Uterus (tissue), 4 donors: ENCODE data around the gene USP37. TPM values are rescaled to one million over a fixed set of nuclear protein-coding genes. Genes with fewer than 3 reads are reported as not detected.

Source experiments
- DNase-seq, 2 donors: peaks; one replicate each; pipeline ENCODE4 v3.0.0-alpha.2; 2019 to 2020
- H3K27ac ChIP-seq, 2 donors: fragments of 200-600 bp; sonication (generic); 1 replicate in 1 of 2; 2 replicates in 1 of 2; pipeline ENCODE4 v1.5.1; 2016 to 2018
- H3K27me3 ChIP-seq, 2 donors: fragments of 200-600 bp; sonication (generic); one replicate each; pipeline ENCODE4 v1.5.1; 2018 to 2019; ENCODE audit warnings: control low read depth in 1 of 2
- H3K36me3 ChIP-seq, 2 donors: fragments of 200-600 bp; sonication (generic); one replicate each; pipeline ENCODE4 v1.5.1; 2019; ENCODE audit warnings: control low read depth in 1 of 2
- H3K4me1 ChIP-seq, 2 donors: fragments of 200-600 bp; sonication (generic); one replicate each; pipeline ENCODE4 v1.5.1; 2018 to 2019; ENCODE audit warnings: control low read depth in 1 of 2
- H3K4me3 ChIP-seq, 2 donors: fragments of 200-600 bp; sonication (generic); 1 replicate in 1 of 2; 2 replicates in 1 of 2; pipeline ENCODE4 v1.5.1; 2018 to 2019; ENCODE audit warnings: mild to moderate bottlenecking in 1 of 2
- H3K9me3 ChIP-seq, 2 donors: fragments of 200-600 bp; sonication (generic); one replicate each; pipeline ENCODE4 v1.5.1; 2019; ENCODE audit warnings: control low read depth in 1 of 2
- CTCF ChIP-seq, 4 experiments: fragments of 200-600 bp in 2 of 4; fragments of 450-650 bp in 2 of 4; sonication (generic) in 2 of 4; IDR thresholded peaks; one replicate each; pipeline ENCODE4 v1.5.1; 2016 to 2019; ENCODE audit warnings: antibody characterized with exemption in 4 of 4, mild to moderate bottlenecking in 2 of 4, moderate library complexity in 1 of 4
- POLR2A ChIP-seq, 2 donors: fragments of 450-650 bp; IDR thresholded peaks; one replicate each; pipeline ENCODE4 v1.6.1; 2016; ENCODE audit warnings: antibody characterized with exemption in 2 of 2, mild to moderate bottlenecking in 1 of 2, moderate library complexity in 1 of 2
- intact Hi-C: fragments of 100-400 bp; cut with DNase I; formaldehyde crosslinking; loops from one replicate; pipeline ENCODE4 v1.15.1; 2023; ENCODE audit warnings: low total_unique reads
- microRNA counts, 2 donors: library from miRNA; unstranded; fragments of <30 nt; microRNA quantifications; one replicate each; lab custom pipeline; 2016 to 2017
- microRNA-seq: library from miRNA; unstranded; fragments of <30 nt; microRNA quantifications from one replicate; pipeline ENCODE4, GENCODE V29; 2016; ENCODE audit warnings: borderline microRNAs expressed, borderline replicate concordance
- small RNA-seq: library from RNA; depleted of rRNA; stranded (forward); fragments of <200 nt; gene quantifications from one replicate; pipeline ENCODE3, GENCODE V24; 2016
- total RNA-seq, 4 donors: library from RNA; depleted of rRNA in 3 of 4; stranded (reverse); fragments of >200 nt in 3 of 4; gene quantifications; one replicate each; pipeline versions ENCODE4 v1.1.0 to v1.2.4, GENCODE V29; 2014 to 2023
- donor health status: DM: yes; HTN: yes; CAD: no.

USP37 gene
- total RNA-seq, 4 donors from 2014 or later = 9.1 to 59.3 (median 20.7) TPM

- peak in 1 of 2 donors; percentile 30 for DNase-seq
- Histone ChIP-seq H3K36me3 (no peaks in the 10 kb centered on the region), H3K9me3 (no peaks in the 10 kb centered on the region), H3K27ac (peak overlapping the region; percentile 99), H3K27me3 (no peaks in the 10 kb centered on the region), H3K4me3 (peak overlapping the region; percentile 95), H3K4me1 (peaks cover 0 to 30% of the 10 kb centered on the region in 2 donors)
- TF ChIP-seq POLR2A (IDR thresholded peaks at IDR 0.05) (no peak), CTCF (IDR thresholded peaks at IDR 0.05) (no peak)
- intact Hi-C loops = loop anchor here (10.0 kb wide), 1 partner anchor 64 kb away; no protein-coding TSS in a partner anchor
Measured at GRCh38 chr2:218400930-218401881, 166.9 kb downstream of the USP37 start.

MicroRNA genes within 50 kb of the gene (microRNA counts, 767-probe panel; counts per million panel counts)
- microRNA hsa-miR-26b-5p (lab: Ali Mortazavi, UCI) = 7,925 to 9,863 counts per million in 2 donors

Small RNA genes within 50 kb of the gene (microRNA-seq; reads per million reads assigned to microRNA genes)
- gene MIR26B = 93,446 reads per million, percentile 99 among the genes with 10 or more reads in this experiment

Small RNA genes within 50 kb of the gene (small RNA-seq; reads per million reads assigned to genes)
- gene MIR26B = 161 reads per million, percentile 95 among the genes with 10 or more reads in this experiment
- gene RNU6-136P = not detected

Other genes with a start within 250 kb of the USP37 start
- gene CATIP, start 211.5 kb downstream of the USP37 start, total RNA-seq = under 1 TPM in 2 of 4 donors, not detected in 2; 0.85 to 0.97 TPM
- gene SLC11A1, start 186.1 kb downstream of the USP37 start, total RNA-seq = 10 to 100 TPM in 1 of 4 donors, 1 to 10 TPM in 1, under 1 TPM in 2; 0.26 to 14.0 (median 4.2) TPM
- gene CTDSP1, start 168.5 kb downstream of the USP37 start, total RNA-seq = 100 to 1,000 TPM in 2 of 4 donors, 10 to 100 TPM in 2; 48.8 to 198 (median 76.8) TPM
- gene VIL1, start 149.2 kb downstream of the USP37 start, total RNA-seq = under 1 TPM in 3 of 4 donors, not detected in 1; 0.28 to 0.59 (median 0.51) TPM
- gene CNOT9, start 488 bp upstream of the USP37 start, total RNA-seq = 10 to 100 TPM; 42.1 to 78.2 (median 51.2) TPM
- 1 to 10 TPM in 2 of 4 donors, under 1 TPM in 1, not detected in 1; 0.26 to 2.4 (median 1.2) TPM for gene PLCD4, start 39.5 kb upstream of the USP37 start, total RNA-seq
- 10 to 100 TPM; 11.8 to 40.3 (median 15.7) TPM for gene ZNF142, start 91.3 kb upstream of the USP37 start, total RNA-seq
- 10 to 100 TPM in 2 of 4 donors, 1 to 10 TPM in 1, not detected in 1; 7.4 to 40.0 (median 29.9) TPM for gene BCS1L, start 91.3 kb upstream of the USP37 start, total RNA-seq
- gene RNF25, start 103.7 kb upstream of the USP37 start, total RNA-seq = 10 to 100 TPM in 2 of 4 donors, 1 to 10 TPM in 2; 5.6 to 33.8 (median 11.5) TPM
- gene STK36, start 103.7 kb upstream of the USP37 start, total RNA-seq = 10 to 100 TPM in 3 of 4 donors, 1 to 10 TPM in 1; 7.4 to 52.1 (median 45.5) TPM
- 100 to 1,000 TPM in 1 of 4 donors, 10 to 100 TPM in 3; 13.1 to 117 (median 25.7) TPM for gene TTLL4, start 142.5 kb upstream of the USP37 start, total RNA-seq
- 10 to 100 TPM in 2 of 4 donors, 1 to 10 TPM in 2; 4.1 to 15.7 (median 8.7) TPM for gene CYP27A1, start 213.8 kb upstream of the USP37 start, total RNA-seq